PC-9 (cell line): ENCODE results near the gene DCN. TPM values are rescaled to one million over a fixed set of nuclear protein-coding genes. Genes with fewer than 3 reads are reported as not detected.
A peak's percentile ranks its signal among the peaks of the same experiment; 100 is the strongest.

Source experiments
- BruUV-seq: library from RNA; stranded (reverse); fragments of 400-500 nt; replicated peaks from 2 replicates; lab custom pipeline; 2021; lab: Mats Ljungman, UMichigan
- CTCF ChIA-PET: fragments of 300-600 bp; sonication (Branson Sonifier 250); formaldehyde crosslinking; loops from one replicate; lab custom pipeline; 2022; ENCODE audit warnings: antibody characterized with exemption; lab: Charles Lee
- POLR2A ChIA-PET: fragments of 300-600 bp; sonication (Branson Sonifier 250); formaldehyde crosslinking; loops from one replicate; lab custom pipeline; 2022; ENCODE audit warnings: antibody characterized with exemption; ENCODE audit not compliant: unreplicated experiment; lab: Charles Lee
- DNase-seq, 2 experiments: peaks; one replicate each; pipeline versions ENCODE4 v3.0.0 to v3.0.0-alpha.2; 2015 to 2022; ENCODE audit warnings: mixed read lengths in 1 of 2
- H2AFZ ChIP-seq: fragments of 200-600 bp; sonication (generic); 2 replicates; pipeline ENCODE4 v1.8.1; 2017; ENCODE audit warnings: antibody characterized with exemption
- H3F3A ChIP-seq: fragments of 200-600 bp; sonication (generic); 2 replicates; pipeline ENCODE4 v1.8.1; 2017; ENCODE audit warnings: antibody characterized with exemption, mild to moderate bottlenecking, low read depth; ENCODE audit not compliant: insufficient read depth
- H3K27ac ChIP-seq: fragments of 200-600 bp; sonication (generic); 2 replicates; pipeline ENCODE4 v1.6.1; 2016; ENCODE audit warnings: mixed run types
- H3K27me3 ChIP-seq: fragments of 200-600 bp; sonication (generic); 2 replicates; pipeline ENCODE4 v1.6.1; 2016; ENCODE audit warnings: low read depth, mixed run types; ENCODE audit not compliant: insufficient read depth
- H3K36me3 ChIP-seq: fragments of 200-600 bp; sonication (generic); 2 replicates; pipeline ENCODE4 v1.6.1; 2016; ENCODE audit warnings: low read depth, mixed run types
- H3K4me1 ChIP-seq: fragments of 200-600 bp; sonication (generic); replicated peaks from 2 replicates; pipeline ENCODE4 v1.6.1; 2016; ENCODE audit warnings: mixed run types; ENCODE audit not compliant: insufficient read depth
- H3K4me2 ChIP-seq: fragments of 200-600 bp; sonication (generic); 2 replicates; pipeline ENCODE4 v1.6.1; 2017; ENCODE audit warnings: mixed run types
- H3K4me3 ChIP-seq: fragments of 200-600 bp; sonication (generic); 2 replicates; pipeline ENCODE4 v1.6.1; 2016; ENCODE audit warnings: mixed run types
- H3K79me2 ChIP-seq: fragments of 200-600 bp; sonication (generic); 2 replicates; pipeline ENCODE4 v1.6.1; 2017; ENCODE audit warnings: low read depth, mixed run types
- H3K9me2 ChIP-seq: fragments of 200-600 bp; sonication (generic); 2 replicates; pipeline ENCODE4 v1.8.1; 2017; ENCODE audit warnings: mild to moderate bottlenecking; ENCODE audit not compliant: insufficient read depth
- H3K9me3 ChIP-seq: fragments of 200-600 bp; sonication (generic); 2 replicates; pipeline ENCODE4 v1.8.1; 2016; ENCODE audit warnings: low read depth; ENCODE audit not compliant: insufficient read depth
- H4K20me1 ChIP-seq: fragments of 200-600 bp; sonication (generic); 2 replicates; pipeline ENCODE4 v1.8.1; 2017; ENCODE audit not compliant: insufficient read depth
- EZH2 ChIP-seq: fragments of 200-600 bp; sonication (generic); IDR thresholded peaks from 2 replicates; pipeline ENCODE4 v1.8.0; 2017; ENCODE audit warnings: antibody characterized with exemption, low read depth
- intact Hi-C: fragments of 100-400 bp; cut with micrococcal nuclease; formaldehyde crosslinking; loops from one replicate; pipeline ENCODE4 v1.10.0; 2022; ENCODE audit not compliant: unreplicated experiment
- total RNA-seq: library from RNA; stranded (reverse); gene quantifications from 2 replicates; pipeline ENCODE4 v1.2.3, GENCODE V29; 2021
- TF ChIP-seq, protein P1 (sequence below): fragments of 200-600 bp; sonication (generic); conservative IDR thresholded peaks from 2 replicates; pipeline ENCODE4 v1.6.1; 2017; ENCODE audit warnings: mixed run types, antibody characterized with exemption, mild to moderate bottlenecking, moderate library complexity

Gene DCN
- total RNA-seq, 1 experiment from 2014 or later = not detected

DNA sequence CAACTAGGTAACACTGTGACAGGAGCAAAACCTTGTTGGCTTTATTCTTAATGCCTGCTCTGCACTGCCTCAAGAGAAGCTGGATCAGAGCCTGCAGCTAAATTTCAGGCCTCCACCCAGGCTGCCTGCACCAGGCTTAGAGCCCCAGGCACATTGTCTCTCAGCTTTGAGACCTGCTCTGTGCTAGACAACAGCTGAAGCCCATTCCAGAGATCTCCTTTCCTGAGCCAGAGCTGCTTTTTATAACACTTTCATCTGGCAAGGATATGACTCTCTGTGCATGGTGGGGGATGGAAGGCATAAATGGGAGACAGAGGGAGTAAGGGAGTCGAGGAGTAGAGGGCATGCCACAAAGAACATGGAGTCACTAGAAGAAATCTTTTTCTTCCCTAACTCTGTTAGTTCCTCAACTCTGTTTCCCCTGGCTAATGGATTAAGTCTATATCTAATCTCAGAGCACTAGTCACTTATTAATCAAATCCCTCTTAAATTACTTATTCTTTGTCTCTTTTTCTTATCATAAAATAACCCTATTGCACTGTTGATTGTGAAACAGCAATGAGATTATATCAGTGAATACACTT lies 44.2 kb downstream of the DCN start:
- POLR2A ChIA-PET = no interaction called here
- intact Hi-C loops = no loop called here
- H3K9me3 ChIP-seq = no peaks in the 10 kb centered on the region
- no peaks in the 10 kb centered on the region for H3K9me2 ChIP-seq
- H3K36me3 ChIP-seq = no peaks in the 10 kb centered on the region
- H3K27me3 ChIP-seq = no peaks in the 10 kb centered on the region
- CTCF ChIA-PET = no interaction called here
- no peak overlapping the region for H3K4me3 ChIP-seq
- 0 out of 2 replicates have a peak overlapping the region, but pooled peaks have one; percentile 2 for H2AFZ ChIP-seq
- no peak overlapping the region for H3K4me2 ChIP-seq
- DNase-seq = no peak
- H3F3A ChIP-seq = no peaks in the 10 kb centered on the region
- TF ChIP-seq EZH2 = no peak
- TF ChIP-seq, protein P1, sequence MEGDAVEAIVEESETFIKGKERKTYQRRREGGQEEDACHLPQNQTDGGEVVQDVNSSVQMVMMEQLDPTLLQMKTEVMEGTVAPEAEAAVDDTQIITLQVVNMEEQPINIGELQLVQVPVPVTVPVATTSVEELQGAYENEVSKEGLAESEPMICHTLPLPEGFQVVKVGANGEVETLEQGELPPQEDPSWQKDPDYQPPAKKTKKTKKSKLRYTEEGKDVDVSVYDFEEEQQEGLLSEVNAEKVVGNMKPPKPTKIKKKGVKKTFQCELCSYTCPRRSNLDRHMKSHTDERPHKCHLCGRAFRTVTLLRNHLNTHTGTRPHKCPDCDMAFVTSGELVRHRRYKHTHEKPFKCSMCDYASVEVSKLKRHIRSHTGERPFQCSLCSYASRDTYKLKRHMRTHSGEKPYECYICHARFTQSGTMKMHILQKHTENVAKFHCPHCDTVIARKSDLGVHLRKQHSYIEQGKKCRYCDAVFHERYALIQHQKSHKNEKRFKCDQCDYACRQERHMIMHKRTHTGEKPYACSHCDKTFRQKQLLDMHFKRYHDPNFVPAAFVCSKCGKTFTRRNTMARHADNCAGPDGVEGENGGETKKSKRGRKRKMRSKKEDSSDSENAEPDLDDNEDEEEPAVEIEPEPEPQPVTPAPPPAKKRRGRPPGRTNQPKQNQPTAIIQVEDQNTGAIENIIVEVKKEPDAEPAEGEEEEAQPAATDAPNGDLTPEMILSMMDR = no peak
- no peaks in the 10 kb centered on the region for H3K4me1 ChIP-seq
- H3K27ac ChIP-seq = no peak overlapping the region
- no peaks in the 10 kb centered on the region for H4K20me1 ChIP-seq
- H3K79me2 ChIP-seq = no peaks in the 10 kb centered on the region
- no TSS peak for BruUV-seq

DNA sequence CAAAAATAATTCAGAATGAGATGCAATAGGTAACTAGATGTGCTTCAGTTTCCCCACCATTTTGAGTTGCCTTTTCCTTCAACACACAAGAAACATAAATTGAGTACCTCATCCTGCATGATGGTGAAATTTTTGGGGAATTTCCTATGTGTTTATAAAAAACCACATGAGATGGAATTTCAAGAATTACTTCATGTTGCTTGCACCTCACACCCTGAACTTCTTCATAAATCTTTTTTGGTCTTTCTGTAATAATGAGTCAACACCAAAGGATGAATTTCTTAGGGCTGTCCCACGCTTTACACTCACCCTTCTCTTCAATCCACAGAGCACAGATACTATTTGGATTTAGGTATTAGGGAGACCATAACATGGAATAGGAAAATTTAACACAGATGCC lies 48.7 kb downstream of the DCN start:
- H4K20me1 ChIP-seq = no peaks in the 10 kb centered on the region
- DNase-seq = no peak
- TF ChIP-seq, protein P1 = no peak
- TF ChIP-seq EZH2 = no peak
- no peaks in the 10 kb centered on the region for H3K27me3 ChIP-seq
- no peaks in the 10 kb centered on the region for H3K9me2 ChIP-seq
- CTCF ChIA-PET = no interaction called here
- no peaks in the 10 kb centered on the region for H3K4me1 ChIP-seq
- H3K79me2 ChIP-seq = no peaks in the 10 kb centered on the region
- intact Hi-C loops = no loop called here
- no peaks in the 10 kb centered on the region for H3F3A ChIP-seq
- no peaks in the 10 kb centered on the region for H3K9me3 ChIP-seq
- H3K36me3 ChIP-seq = no peaks in the 10 kb centered on the region
- BruUV-seq = no TSS peak
- H3K27ac ChIP-seq = no peak overlapping the region
- H3K4me2 ChIP-seq = no peak overlapping the region
- H3K4me3 ChIP-seq = no peak overlapping the region
- no peak overlapping the region for H2AFZ ChIP-seq
- POLR2A ChIA-PET = no interaction called here

DNA sequence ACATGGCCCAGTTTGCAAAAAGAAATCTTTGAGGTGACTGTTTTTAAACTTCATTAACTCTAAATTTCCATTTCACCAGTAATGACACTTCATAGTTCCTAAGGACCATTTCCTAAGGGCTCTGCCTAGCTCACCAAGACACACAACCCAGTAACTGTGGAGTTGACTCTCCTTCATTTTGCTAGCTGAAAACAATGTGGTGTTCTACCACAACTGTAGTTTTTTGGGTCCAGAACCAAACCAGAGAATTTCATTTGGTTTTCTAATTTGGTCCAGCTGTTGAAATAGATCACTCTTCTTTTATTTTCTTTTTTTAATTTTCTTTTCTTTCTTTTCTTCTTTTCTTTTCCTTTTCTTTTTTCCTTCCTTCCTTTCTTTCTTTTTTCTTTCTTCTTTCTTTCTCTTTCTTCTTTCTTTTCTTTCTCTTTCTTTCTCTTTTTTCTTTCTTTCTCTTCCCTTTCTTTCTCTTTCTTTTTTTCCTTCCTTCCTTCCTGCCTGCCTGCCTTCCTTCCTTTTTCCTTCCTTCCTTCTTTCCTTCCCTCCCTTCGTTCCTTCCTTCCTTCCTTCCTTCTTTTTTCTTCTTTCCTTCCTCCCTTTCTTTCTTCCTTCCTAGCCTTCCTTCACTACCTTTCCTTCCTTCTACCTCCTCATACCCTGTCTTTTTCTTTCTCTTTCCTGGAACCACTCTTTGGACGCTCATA lies 52.8 kb downstream of the DCN start:
- no TSS peak for BruUV-seq
- Histone ChIP-seq H3K79me2 (no peaks in the 10 kb centered on the region), H3K36me3 (no peaks in the 10 kb centered on the region), H3K27me3 (no peaks in the 10 kb centered on the region), H2AFZ (no peak overlapping the region), H3K9me2 (no peaks in the 10 kb centered on the region), H3K27ac (no peak overlapping the region), H3F3A (no peaks in the 10 kb centered on the region), H3K4me1 (no peaks in the 10 kb centered on the region), H3K9me3 (no peaks in the 10 kb centered on the region), H4K20me1 (no peaks in the 10 kb centered on the region), H3K4me3 (no peak overlapping the region), H3K4me2 (no peak overlapping the region)
- ChIA-PET POLR2A (no interaction called here), CTCF (no interaction called here)
- DNase-seq = no peak
- intact Hi-C loops = no loop called here
- TF ChIP-seq EZH2 = no peak
- TF ChIP-seq, protein P1 = no peak
